WTC11 (cell line): ENCODE data around the gene EVC2. TPM values are rescaled to one million over a fixed set of nuclear protein-coding genes. Genes with fewer than 3 reads are reported as not detected.

ENCODE experiments used
- ATAC-seq: fragments of 200-7000 bp; cut with Tn5 transposase; 2 replicates; pipeline ENCODE4 v1.10.0; 2021; ENCODE audit warnings: mild to moderate bottlenecking, moderate library complexity
- CTCF ChIA-PET: fragments of 300-600 bp; sonication (Branson Sonifier 250); formaldehyde crosslinking; loops from one replicate; lab custom pipeline; 2021; ENCODE audit warnings: antibody characterized with exemption; lab: Charles Lee
- POLR2A ChIA-PET: fragments of 350-600 bp; sonication (Branson Sonifier 250); formaldehyde crosslinking; loops from one replicate; lab custom pipeline; 2021; ENCODE audit warnings: antibody characterized with exemption; lab: Charles Lee
- DNase-seq: peaks from one replicate; pipeline ENCODE4 v3.0.0; 2021; ENCODE audit warnings: low spot score
- H3K27ac Mint-ChIP-seq: 2 replicates; pipeline ENCODE4 v1.8.0; 2021; ENCODE audit warnings: mixed read lengths
- H3K27me3 Mint-ChIP-seq: 2 replicates; pipeline ENCODE4 v1.8.0; 2021; ENCODE audit warnings: low read depth, mild to moderate bottlenecking, moderate library complexity, mixed read lengths
- H3K36me3 Mint-ChIP-seq: 2 replicates; pipeline ENCODE4 v1.8.0; 2021; ENCODE audit warnings: mixed read lengths
- H3K4me1 Mint-ChIP-seq: 2 replicates; pipeline ENCODE4 v1.8.0; 2022; ENCODE audit warnings: mixed read lengths
- H3K4me3 Mint-ChIP-seq: 2 replicates; pipeline ENCODE4 v1.8.0; 2021; ENCODE audit warnings: mild to moderate bottlenecking, moderate library complexity, mixed read lengths
- H3K9me3 Mint-ChIP-seq: 2 replicates; pipeline ENCODE4 v1.8.0; 2021; ENCODE audit warnings: mixed read lengths
- ATF3 ChIP-seq: sonication (generic); formaldehyde crosslinking; conservative IDR thresholded peaks from 2 replicates; pipeline ENCODE4 v1.8.1; 2022; ENCODE audit warnings: mild to moderate bottlenecking, missing genetic modification reagents
- CDX4 ChIP-seq: fragments of 250-450 bp; sonication (Bioruptor Pico); IDR thresholded peaks from 2 replicates; pipeline ENCODE4 v1.9.0; 2021; ENCODE audit warnings: moderate library complexity, mild to moderate bottlenecking, inconsistent platforms, borderline replicate concordance
- ERG ChIP-seq: fragments of 250-450 bp; sonication (Bioruptor Pico); IDR thresholded peaks from 2 replicates; pipeline ENCODE4 v1.8.0; 2021; ENCODE audit warnings: mild to moderate bottlenecking
- ESRRA ChIP-seq: sonication (generic); formaldehyde crosslinking; IDR thresholded peaks from 2 replicates; pipeline ENCODE4 v1.8.1; 2022; ENCODE audit warnings: mild to moderate bottlenecking, missing genetic modification reagents, borderline replicate concordance
- FOXJ3 ChIP-seq: sonication (generic); formaldehyde crosslinking; IDR thresholded peaks from 2 replicates; pipeline ENCODE4 v1.9.0; 2021; ENCODE audit warnings: missing genetic modification reagents, mild to moderate bottlenecking, borderline replicate concordance
- FOXP1 ChIP-seq: sonication (generic); formaldehyde crosslinking; IDR thresholded peaks from 2 replicates; pipeline ENCODE4 v1.8.0; 2022; ENCODE audit warnings: missing genetic modification reagents, mild to moderate bottlenecking, moderate library complexity, borderline replicate concordance
- GABPB1 ChIP-seq: sonication (generic); formaldehyde crosslinking; IDR thresholded peaks from 2 replicates; pipeline ENCODE4 v1.8.1; 2023; ENCODE audit warnings: mild to moderate bottlenecking, missing genetic modification reagents
- GTF2I ChIP-seq: fragments of 250-450 bp; sonication (Bioruptor Pico); conservative IDR thresholded peaks from 2 replicates; pipeline ENCODE4 v1.4.0; 2021; ENCODE audit warnings: mild to moderate bottlenecking
- HMGA2 ChIP-seq: fragments of 250-450 bp; sonication (Bioruptor Pico); IDR thresholded peaks from 2 replicates; pipeline ENCODE4 v1.4.0; 2021; ENCODE audit warnings: mild to moderate bottlenecking, moderate library complexity
- JUN ChIP-seq: sonication (generic); formaldehyde crosslinking; IDR thresholded peaks from 2 replicates; pipeline ENCODE4 v1.8.0; 2023; ENCODE audit warnings: mild to moderate bottlenecking, missing genetic modification reagents
- MYBL2 ChIP-seq: sonication (generic); formaldehyde crosslinking; IDR thresholded peaks from 2 replicates; pipeline ENCODE4 v1.8.1; 2023; ENCODE audit warnings: mild to moderate bottlenecking, moderate library complexity, missing genetic modification reagents
- NFATC4 ChIP-seq: fragments of 250-450 bp; sonication (Bioruptor Pico); IDR thresholded peaks from 2 replicates; pipeline ENCODE4 v1.9.0; 2021; ENCODE audit warnings: mild to moderate bottlenecking
- NFE2L1 ChIP-seq: sonication (generic); formaldehyde crosslinking; IDR thresholded peaks from 2 replicates; pipeline ENCODE4 v1.8.1; 2023; ENCODE audit warnings: missing genetic modification reagents
- NFYB ChIP-seq: sonication (generic); formaldehyde crosslinking; conservative IDR thresholded peaks from 2 replicates; pipeline ENCODE4 v1.8.0; 2022; ENCODE audit warnings: low read depth, missing genetic modification reagents
- NR1H2 ChIP-seq: sonication (generic); formaldehyde crosslinking; IDR thresholded peaks from 2 replicates; pipeline ENCODE4 v1.9.0; 2021; ENCODE audit warnings: mild to moderate bottlenecking, moderate library complexity, missing genetic modification reagents
- RORB ChIP-seq: fragments of 250-450 bp; sonication (Bioruptor Pico); IDR thresholded peaks from 2 replicates; pipeline ENCODE4 v1.9.0; 2021; ENCODE audit warnings: mild to moderate bottlenecking
- STAT6 ChIP-seq: sonication (generic); formaldehyde crosslinking; conservative IDR thresholded peaks from 2 replicates; pipeline ENCODE4 v1.8.1; 2023; ENCODE audit warnings: mild to moderate bottlenecking, low read depth, missing genetic modification reagents, moderate library complexity
- USF2 ChIP-seq: sonication (generic); formaldehyde crosslinking; IDR thresholded peaks from 2 replicates; pipeline ENCODE4 v1.8.1; 2023; ENCODE audit warnings: mild to moderate bottlenecking, missing genetic modification reagents, moderate library complexity
- ZMAT4 ChIP-seq: fragments of 250-450 bp; sonication (Bioruptor Pico); IDR thresholded peaks from 2 replicates; pipeline ENCODE4 v1.9.0; 2021; ENCODE audit warnings: mild to moderate bottlenecking
- ZNF232 ChIP-seq: sonication (generic); formaldehyde crosslinking; IDR thresholded peaks from 2 replicates; pipeline ENCODE4 v1.8.0; 2022; ENCODE audit warnings: mild to moderate bottlenecking, missing genetic modification reagents
- ZNF512 ChIP-seq: sonication (generic); formaldehyde crosslinking; IDR thresholded peaks from 2 replicates; pipeline ENCODE4 v1.8.1; 2022; ENCODE audit warnings: missing genetic modification reagents, borderline replicate concordance
- total RNA-seq: library from RNA; stranded (reverse); gene quantifications from 3 replicates; pipeline ENCODE4 v1.2.3, GENCODE V29; 2021

The EVC2 gene
- total RNA-seq, 1 experiment from 2014 or later = 4.8 TPM

GRCh38 chr4:5662555-5662954 is 45.8 kb downstream of the EVC2 start:
- ChIA-PET POLR2A (no interaction called here), CTCF (no interaction called here)
- Mint-ChIP-seq H3K9me3 (peaks cover 21% of the 10 kb centered on the region), H3K36me3 (peaks cover 31% of the 10 kb centered on the region), H3K27ac (no peak overlapping the region), H3K4me3 (no peak overlapping the region), H3K4me1 (no peaks in the 10 kb centered on the region), H3K27me3 (no peaks in the 10 kb centered on the region; the same call in 1 of the 2 replicates)
- ATAC-seq (no peak), DNase-seq (no peak)
- TF ChIP-seq HMGA2 (CRISPR knock-in tag) = peak; percentile 95
- TF ChIP-seq ESRRA = no peak

- no peak for TF ChIP-seq RORB
- TF ChIP-seq JUN = no peak
- TF ChIP-seq ZNF512 (CRISPR knock-in tag) = no peak
- TF ChIP-seq GTF2I (CRISPR knock-in tag) = no peak
- no peak for TF ChIP-seq NFE2L1 (CRISPR knock-in tag)
- TF ChIP-seq NFATC4 (CRISPR knock-in tag) = no peak
- TF ChIP-seq STAT6 (CRISPR knock-in tag) = no peak
- no peak for TF ChIP-seq FOXP1 (CRISPR knock-in tag)
- no peak for TF ChIP-seq ZNF232
- TF ChIP-seq CDX4 (CRISPR knock-in tag) = no peak
- no peak for TF ChIP-seq USF2
- TF ChIP-seq MYBL2 = no peak
- TF ChIP-seq ATF3 (CRISPR knock-in tag) = no peak
- TF ChIP-seq GABPB1 (CRISPR knock-in tag) = no peak
- no peak for TF ChIP-seq NR1H2 (CRISPR knock-in tag)
- TF ChIP-seq ZMAT4 (CRISPR knock-in tag) = no peak
- no peak for TF ChIP-seq FOXJ3 (CRISPR knock-in tag)
- TF ChIP-seq NFYB (CRISPR knock-in tag) = no peak
- no peak for TF ChIP-seq ERG
- Mint-ChIP-seq H3K27me3 (no peaks in the 10 kb centered on the region; the same call in 1 of the 2 replicates), H3K9me3 (peaks cover 15% of the 10 kb centered on the region), H3K4me3 (no peak overlapping the region), H3K4me1 (no peaks in the 10 kb centered on the region), H3K27ac (no peak overlapping the region), H3K36me3 (peaks cover 23% of the 10 kb centered on the region)
- CTCF ChIA-PET = no interaction called here
- no peak for DNase-seq
- POLR2A ChIA-PET = no interaction called here
- ATAC-seq = no peak
These were observed 47.1 kb downstream of the EVC2 start for GRCh38 chr4:5661237-5661636.
